Occipital lobe (tissue), 2 donors: ENCODE data around the gene MDGA2. TPM values are rescaled to one million over a fixed set of nuclear protein-coding genes. Genes with fewer than 3 reads are reported as not detected.
"Not testable (repeated sequence)": the region's sequence is repeated elsewhere in the genome, so short reads cannot be mapped to it uniquely, and the experiment has no call there.

Experiments used
- DNase-seq: peaks from one replicate; lab custom pipeline; 2025; lab: John Stamatoyannopoulos, UW
- total RNA-seq: library from RNA; depleted of rRNA; stranded (reverse); fragments of >200 nt; gene quantifications from one replicate; pipeline ENCODE4 v1.2.3, GENCODE V29; 2014

The MDGA2 gene
- total RNA-seq, 1 donor from 2014 or later, result 61.9 TPM

DNA sequence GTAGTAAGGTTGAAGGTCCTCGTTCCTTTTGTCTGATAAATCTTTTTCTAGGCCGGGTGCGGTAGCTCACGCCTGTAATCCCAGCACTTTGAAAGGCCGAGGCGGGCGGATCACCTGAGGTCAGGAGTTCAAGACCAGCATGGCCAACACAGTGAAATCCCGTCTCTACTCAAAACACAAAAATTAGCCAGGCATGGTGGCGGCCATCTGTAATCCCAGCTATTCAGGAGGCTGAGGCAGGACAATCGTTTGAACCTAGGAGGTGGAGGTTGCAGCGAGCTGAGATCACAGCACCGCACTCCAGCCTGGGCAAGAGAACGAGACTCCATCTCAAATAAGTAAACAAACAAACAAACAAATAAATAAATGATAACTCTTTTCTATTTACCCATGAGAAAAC, 51.3 kb downstream of the MDGA2 start:
- DNase-seq, result not testable (repeated sequence)

DNA sequence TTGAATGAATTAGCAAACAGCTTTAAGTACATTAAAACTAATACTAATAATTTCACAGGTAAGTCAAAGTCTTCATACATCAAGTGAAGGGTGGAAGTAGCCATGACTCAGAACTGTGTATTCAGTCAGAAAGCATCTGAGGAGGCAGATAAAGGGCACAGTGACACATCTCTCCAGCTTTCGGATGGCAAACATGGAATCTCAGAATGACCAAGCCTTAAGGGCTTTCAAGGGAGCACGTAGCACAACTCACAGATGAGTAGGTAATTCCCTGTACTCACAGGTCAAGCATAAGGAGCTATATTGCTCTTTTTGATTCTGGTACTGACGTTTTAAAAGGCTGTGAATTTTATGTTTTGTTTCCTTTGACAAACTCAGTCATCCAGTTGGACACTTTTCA, 56.0 kb downstream of the MDGA2 start:
- DNase-seq, result no peak

DNA sequence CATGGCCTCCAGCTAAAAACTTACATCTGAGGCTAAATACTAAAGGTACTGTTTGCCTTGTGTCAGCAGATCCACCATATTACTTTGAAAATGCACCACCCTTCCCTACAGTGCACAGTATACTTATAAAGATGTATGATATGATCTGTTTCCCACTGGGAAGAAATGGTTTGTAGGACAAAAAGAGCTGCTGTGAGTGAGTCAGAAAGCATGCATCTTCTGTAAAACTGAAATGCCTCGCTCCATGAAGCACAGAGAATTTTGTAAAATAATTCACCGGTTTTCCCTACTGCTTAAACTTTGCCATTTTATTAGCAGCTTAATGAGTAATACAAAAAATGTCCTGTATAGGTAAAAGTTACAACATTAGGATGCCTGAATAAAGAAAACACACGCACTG, 68.8 kb downstream of the MDGA2 start:
- DNase-seq, result no peak

DNA sequence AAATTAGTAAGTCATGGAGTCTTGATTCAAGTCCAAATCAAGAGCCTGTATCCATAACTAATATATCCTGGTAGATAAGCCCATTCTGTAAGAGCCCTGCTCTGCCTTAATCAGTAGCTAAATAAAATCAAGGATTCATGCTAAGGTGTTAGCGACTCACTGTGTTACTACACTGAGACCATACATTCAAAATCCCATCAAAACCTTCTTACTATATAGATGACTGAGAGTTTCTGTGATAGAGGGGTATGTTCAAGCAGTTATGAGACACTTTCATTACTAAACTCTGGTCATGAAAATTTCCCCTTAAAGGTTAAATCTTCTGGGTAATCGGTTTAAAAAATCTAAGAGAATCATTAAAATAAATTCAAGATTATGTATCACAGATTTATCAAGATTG, 78.5 kb downstream of the MDGA2 start:
- no peak for DNase-seq

DNA sequence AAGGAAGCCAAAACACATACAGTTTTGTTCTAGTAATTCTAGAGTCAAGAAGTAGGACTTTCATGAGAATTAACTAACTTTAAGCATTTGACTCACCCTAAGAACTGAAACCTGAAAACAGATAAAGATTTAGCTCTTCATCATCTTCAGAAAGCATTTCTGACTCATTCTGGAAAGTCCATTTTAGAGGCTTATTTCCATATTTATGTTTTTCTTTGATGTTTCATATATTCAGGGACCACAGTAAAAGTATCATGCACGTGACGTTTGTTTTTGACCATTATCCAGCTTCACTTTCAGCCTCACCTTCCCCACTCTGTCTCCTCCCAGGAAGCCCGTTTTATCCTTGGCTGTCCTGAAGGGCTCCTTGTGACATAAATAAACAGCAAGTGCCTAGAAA, 79.2 kb downstream of the MDGA2 start:
- no peak for DNase-seq

DNA sequence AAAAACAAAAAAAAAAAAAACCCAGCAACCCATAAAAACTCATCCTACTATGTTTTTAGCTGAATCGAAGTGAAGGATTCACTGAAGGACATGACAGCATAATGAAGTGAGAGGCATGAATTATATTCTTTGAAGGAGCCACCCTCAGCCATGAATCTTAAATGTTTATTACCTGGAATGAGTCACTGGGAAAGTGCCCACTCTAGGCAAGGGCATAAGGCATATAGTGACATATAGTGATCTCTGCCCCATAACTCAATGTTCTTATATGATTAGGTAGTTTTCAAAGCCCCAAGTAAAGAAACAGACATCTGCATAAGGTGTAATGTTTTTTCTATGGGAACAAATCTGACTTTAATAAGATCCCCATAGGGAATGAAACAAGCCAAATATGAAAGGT, 79.9 kb downstream of the MDGA2 start:
- no peak for DNase-seq

DNA sequence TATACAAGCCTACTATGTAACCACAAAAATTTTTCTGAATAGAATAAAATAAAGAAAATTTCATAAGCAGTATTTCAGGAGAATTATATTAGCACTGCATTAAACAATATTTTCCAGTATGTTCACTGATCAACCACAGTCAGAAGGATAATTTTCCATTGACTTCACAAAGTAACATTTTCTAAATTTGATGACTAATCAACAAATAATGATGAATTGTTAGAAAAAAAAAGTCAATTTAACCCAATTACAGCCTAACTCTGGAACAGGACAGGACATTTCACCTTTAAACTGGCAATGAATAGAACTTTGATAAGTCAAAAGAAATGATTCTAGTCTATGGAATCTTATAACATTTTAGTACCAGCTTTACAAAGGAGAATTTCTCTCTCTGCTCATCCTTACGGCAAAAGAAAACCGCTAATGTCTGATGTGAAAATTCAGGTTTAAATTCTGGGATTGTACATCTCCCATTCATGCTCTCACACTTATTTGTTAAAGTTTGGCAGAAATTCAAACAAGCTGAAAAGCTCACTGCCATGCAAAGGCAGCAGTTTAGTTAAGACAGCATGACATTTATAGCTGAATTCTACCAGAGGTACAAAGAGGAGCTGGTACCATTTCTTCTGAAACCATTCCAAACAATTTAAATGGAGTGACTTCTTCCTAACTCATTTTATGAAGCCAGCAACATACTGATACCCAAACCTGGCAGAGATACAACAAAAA, 84.5 kb downstream of the MDGA2 start:
- no peak for DNase-seq

DNA sequence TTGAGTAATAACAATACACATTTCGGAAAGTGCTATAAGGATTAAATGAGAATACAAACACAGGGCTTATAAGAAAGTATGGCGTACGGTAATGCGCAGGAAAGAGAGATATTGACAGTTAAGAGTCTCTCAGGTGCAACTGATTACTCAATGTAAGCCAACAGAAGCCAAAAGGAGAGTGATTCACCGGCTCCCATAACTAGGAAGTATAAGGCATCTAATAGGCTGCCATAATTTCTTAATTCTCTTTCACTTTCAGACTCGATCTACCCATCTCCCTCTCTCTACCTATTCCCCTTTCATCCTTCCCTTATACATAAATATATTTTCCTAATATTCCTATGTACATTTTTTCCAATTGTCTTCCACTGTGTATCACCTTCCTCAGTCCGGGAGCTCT, 90.0 kb downstream of the MDGA2 start:
- DNase-seq, result no peak

DNA sequence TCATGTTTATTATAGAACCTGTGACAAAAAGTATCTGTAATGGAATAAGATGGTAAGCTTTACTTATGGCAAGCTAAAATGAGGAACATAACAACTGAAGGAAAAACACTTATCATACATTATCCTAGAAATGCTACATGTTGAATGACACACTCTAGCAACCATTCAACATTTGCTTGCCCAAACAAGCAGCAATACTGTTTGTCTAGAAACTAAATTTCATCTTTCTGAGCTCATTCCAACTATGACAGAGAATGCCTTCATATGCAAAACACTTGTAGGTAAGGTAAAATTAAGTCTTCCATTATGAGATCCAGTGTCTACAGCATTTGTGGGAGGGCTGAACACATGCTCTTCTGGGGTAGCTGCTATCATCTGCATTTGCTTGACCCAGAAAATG, 108.1 kb downstream of the MDGA2 start:
- DNase-seq, result no peak

DNA sequence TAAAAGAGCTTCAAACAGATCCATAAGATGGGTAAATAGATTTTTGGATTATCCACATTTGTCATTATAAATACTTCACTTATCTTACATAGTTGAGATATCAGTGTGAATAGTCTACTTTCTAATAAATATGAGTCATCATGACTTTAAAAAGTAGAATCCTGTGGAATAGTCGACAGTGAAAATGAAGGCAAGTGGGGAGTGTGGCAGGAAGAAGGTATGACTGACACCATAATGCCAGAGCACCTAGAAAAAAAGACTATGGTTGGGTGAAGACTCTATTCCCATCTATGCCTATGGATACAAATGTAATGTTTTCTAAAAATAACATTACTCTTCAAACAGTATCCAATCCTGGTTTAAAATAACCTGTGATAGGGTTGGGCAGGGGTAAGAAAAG, 117.5 kb downstream of the MDGA2 start:
- no peak for DNase-seq

DNA sequence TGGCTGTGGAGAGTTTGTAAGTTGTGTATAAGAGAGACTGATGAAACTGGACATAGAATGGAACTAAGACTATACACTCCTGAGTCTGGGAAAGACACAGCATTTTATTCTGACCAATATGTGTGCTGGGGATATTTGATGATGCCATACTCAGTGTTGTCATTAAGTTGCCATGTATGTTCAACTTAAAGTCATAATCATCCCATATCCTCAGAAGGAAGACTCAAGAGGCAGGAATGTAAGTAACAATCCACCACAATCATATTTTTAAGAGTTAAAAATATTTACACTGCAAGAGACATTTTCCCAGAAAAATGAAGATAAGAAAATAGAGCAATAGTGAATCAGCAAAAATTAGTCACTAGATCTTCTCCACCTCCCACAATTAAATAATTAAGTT, 120.1 kb downstream of the MDGA2 start:
- no peak for DNase-seq

DNA sequence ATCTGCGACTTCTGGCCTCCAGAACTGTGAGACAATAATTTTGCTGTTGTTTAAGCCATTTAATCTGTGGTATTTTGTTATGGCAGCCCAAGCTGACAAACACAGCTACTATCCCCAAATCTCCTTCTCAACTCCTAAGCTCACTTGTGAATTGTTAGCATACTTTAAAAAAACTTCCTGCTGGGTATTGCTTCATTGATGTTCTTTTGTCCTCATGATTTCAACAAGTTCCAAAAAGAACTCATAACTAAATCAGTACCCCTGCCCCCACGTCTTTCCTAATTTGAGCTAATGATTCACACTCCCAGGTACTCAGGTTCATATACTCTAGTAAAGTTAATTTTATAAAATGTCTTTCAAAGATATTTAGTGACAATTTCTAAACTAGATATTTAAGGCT, 125.5 kb downstream of the MDGA2 start:
- no peak for DNase-seq

DNA sequence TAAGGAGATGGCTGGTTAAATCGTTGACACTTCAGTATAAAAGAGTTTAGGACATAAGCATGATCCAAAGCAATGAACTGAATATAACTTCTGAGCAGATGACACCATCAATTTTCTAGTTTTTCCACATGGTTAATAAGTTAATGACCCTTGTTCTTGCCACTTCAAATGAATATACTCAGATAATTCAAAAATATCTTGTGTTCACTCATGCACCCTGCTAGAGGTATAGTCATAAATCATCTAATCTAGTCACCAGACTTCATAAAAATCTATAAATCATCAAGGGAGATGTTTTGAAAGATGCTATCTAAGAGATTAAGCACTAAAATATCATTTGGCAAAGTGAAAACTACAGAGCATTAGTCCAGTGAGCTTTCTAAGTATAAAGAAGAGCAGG, 131.9 kb downstream of the MDGA2 start:
- no peak for DNase-seq

DNA sequence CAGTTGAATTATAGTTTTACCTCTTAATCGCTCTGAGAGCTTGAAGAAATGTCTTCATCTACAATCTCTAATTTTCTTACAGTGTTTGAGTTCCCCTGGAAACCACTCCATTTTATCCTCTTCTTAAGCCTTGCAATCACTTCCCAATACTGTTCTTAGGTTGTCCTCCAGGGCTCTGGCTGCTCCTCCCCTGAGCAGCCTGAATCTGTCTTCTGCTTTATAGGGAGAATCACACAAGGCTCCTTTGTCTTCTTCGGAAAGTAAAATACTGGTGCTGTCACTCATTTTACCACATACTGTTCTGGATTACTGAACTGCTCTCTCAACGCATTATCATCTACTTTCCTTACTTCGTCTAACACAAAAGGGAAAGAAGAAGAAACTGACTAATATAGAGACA, 133.7 kb downstream of the MDGA2 start:
- DNase-seq, result no peak

DNA sequence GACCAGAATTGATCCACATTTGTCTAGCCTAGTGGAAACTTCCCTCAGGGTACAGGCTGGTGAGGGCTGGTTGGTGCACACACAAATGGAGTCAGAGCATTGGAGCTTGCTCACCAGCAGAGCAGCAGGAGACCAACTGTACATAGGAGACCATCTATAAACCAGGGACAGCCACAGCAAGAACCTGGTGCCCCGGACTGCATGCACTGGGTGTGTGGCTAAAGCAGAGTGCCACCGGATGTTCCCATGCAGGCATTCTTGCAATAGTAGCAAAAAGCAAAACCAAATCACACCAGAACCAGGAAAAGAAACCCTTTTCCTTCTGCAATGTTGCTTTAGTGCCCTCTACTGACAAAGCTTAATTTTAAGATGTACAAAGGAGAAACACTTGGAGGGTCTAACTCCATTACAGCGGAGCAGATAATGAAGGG, 136.4 kb downstream of the MDGA2 start:
- peak; percentile 21 for DNase-seq

DNA sequence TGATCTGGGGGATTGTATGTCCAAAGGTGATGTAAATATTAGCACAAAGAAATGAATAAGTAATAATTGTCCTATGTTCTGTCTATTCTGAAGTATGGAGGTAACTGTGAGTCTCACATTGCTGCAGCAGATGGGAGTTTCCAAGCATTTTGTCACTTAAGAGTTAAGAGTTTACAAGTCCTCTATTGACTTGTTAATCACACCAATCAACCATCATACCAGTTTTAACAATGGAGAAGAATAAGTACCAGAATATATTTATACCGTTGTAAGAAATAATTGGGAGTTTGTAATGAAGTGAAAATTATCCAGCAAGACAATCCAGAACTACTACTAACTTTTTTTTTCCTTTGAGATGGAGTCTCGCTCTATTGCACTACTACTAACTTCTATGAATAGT, 139.1 kb downstream of the MDGA2 start:
- no peak for DNase-seq

DNA sequence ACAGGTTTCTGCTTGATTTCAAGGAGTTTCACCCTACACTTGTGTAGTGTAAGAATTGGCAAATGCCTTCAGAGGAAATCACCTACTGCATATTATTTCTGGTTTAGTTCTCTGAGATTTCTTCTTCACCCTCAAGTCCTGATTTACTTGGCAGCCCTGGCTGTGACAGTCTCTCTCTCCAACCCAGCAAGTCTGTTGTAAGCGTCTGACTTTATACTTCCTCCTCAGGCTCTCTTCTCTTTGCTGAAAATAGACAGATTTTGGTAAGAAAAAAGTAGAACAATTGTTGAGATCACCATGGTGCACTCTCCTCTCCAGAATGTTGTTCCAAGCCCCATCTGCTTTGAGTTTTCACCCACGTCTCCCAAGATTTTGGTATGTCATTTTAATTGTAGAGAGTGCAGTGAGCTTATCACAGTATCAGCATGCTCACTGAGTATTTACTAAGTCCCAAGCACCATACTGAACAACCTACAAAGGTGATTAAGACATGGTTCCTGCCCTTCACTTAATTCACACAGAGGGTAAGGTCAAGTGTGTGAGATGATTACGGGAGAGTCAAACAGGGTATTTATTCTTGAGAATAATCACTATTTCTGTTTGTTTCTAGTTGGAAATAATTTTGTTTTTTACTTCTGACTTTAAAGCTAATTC, 148.7 kb downstream of the MDGA2 start:
- peak; percentile 12 for DNase-seq

DNA sequence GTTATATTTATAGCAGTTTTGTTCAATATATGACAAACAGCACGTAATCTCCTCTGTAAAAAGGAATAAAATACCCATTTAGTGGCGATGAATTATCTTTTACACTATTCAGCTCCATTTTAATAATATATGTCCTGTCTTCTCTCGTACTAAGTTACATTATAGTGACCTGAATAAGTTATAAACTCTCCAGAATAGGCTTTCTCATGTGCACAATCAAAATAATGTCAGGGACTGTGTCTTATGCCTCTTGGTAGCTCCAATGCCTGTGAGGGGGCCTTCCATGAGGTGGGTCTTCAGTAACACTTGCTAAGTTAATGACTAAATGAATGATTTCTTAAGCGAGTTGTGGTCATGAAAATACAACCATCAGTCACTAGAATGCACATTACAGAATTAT, 150.9 kb downstream of the MDGA2 start:
- DNase-seq, result no peak

DNA sequence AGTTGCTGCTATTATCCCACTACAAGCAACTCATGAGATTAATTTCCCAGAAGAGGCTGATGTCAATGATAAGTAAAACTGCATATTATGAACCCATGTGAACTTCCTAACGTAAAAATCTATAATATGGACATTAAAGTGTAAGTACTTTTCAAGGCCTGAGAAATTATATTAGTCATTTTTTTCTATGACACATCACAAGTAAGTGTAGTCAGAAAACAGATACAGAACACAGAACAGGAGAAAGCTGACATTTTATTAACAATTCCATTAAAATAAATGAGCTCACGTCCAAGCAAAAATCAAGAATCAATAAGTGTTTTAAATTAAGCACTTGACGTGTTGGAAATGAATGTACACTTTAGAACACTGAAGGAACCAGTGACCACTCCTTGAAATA, 155.0 kb downstream of the MDGA2 start:
- no peak for DNase-seq

DNA sequence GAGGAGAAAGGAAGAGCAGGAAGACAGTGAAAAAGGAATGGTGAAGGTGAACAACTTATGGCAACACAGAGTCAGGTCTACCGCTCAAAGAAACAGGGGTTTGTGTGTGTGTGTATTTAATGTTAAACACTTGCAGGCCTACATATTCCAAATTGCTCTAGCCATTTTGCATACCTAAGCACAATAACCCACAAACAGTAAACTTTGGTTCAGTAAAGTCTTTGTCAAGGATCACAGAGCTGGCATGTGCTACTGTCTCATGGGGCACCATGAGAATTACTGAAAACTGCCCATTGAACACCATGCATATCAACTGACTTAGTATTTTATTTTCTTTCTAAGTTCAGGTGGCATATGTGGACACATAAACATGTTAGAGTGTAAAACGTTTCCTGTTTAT, 163.6 kb downstream of the MDGA2 start:
- no peak for DNase-seq

DNA sequence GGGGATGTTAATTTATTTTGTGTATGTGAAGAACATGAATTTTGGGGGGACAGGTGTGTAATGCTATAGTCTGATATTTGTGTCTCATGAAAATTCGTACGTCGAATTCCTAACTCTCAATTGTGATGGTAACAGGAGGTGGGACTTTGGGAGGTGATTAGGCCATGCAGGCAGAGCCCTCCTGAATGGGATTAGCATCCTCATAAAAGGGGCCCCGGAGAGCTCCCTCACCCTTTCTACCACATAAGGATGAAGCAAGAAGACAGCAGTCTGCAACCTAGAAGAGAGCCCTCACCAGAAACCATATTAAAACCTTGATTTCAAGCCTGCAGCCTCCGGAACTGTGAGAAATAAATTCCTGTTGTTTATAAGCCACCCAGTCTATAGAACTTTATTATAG, 165.4 kb downstream of the MDGA2 start:
- DNase-seq, result no peak

DNA sequence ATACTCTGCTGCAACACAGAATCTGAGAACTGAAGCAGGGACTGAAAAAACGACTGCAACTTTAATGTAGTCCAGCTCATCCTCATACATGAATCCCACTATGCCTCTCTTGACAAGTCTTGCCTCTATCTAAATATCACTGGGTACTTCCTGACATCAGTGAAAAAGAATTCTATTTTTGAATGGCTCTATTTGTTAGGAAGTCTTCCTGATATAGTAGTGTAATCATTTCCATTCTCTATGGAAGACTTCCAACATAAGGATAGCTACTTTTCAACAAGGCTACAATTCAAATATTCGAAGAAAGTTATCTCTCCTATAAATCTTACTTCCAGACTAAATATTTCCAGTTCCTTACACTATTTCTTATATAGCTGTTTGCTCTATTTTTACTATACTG, 167.5 kb downstream of the MDGA2 start:
- no peak for DNase-seq

DNA sequence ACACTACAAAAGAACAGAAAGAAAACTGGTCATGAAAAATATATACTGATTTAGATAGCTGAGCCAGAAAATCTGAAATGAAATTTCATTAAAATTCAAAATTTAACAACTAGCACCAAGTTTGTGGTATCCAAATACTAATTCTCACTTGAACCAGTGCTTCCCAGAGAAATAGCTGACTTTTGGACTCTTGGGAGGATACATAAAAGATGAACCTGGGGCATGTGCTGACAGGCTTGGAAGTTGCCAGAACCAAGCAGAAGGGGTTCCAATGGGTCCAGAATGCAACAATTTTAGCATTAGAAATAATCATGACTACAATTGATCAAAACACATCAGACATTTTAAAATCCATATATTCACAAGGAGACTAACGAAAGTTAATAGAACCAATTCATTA, 175.0 kb downstream of the MDGA2 start:
- no peak for DNase-seq

DNA sequence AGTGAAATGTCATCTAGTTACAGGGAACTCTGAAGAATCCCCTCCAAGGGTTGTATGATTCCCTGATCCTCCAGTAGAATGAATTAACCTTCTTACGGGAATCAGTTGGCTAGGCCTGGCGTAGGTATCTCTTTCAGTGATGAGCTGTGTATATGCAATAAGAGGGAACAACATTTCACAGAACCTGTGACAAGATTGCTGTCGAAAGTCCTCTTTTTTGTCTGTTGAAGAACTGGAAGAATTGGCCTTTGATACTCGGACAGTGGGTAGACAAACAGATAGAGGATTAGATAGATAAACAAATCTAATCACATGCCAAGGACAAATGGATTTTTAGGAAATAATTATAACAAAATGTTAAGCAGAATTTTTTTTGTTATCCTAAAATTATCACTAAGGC, 184.6 kb downstream of the MDGA2 start:
- DNase-seq, result no peak
